GM19328 (cell line): ENCODE measurements around the gene STAC2.

Source experiments
- ATAC-seq: cut with Tn5 transposase; IDR thresholded peaks from one replicate; pipeline ENCODE4 v1.9.1; 2021; ENCODE audit warnings: mild to moderate bottlenecking, moderate library complexity; ENCODE audit not compliant: unreplicated experiment

STAC2 gene

GRCh38 chr17:39212841-39213480 is 12.8 kb downstream of the STAC2 start:
- no peak for ATAC-seq

DNA sequence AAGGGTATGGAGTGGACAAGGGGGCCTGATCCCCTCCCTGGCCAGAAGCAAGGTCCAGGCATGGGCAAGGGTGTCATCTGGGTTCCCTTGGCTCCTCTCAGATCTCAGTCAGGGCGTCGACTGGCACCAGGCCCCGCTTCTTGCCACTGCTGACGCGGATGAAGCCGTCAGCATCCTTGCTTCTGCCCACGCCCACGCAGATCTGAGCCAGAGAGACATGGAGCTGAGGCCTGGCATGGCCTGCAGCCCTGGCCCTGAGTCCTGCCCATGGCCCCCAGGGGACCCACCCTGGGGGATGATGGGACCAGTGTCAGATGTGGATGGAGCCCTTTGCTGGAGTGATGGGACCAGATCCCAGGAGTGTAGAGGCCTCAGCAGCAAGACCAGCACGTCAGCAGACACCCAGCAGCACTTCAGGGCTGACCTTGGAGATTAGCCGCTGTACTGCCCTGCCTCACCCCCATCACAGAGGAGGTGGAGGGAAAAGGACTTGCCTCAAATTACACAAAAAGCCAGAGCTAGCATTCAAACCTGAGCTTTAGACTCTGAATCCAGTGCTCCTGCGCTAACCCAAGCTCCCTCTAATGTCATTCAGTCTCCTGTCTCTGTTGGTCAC is 13.4 kb downstream of the STAC2 start:
- no peak for ATAC-seq

DNA sequence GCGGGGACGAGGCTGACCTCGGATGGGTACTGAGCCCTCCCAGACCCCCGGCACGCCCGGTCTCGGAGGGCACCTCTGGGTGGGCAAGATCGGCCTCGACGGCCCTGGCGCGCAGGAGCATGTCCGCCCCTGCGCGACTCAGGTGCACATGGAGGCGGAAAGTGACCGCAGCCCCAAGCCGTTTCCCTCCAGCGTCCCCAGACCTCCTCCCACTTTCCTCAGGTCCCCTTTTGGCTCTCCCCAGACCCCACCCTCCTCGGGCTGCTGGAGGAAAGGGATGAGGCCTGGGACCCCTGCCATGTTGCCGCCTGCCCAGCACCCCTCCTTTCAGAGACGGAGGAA is 15.7 kb downstream of the STAC2 start:
- no peak for ATAC-seq

DNA sequence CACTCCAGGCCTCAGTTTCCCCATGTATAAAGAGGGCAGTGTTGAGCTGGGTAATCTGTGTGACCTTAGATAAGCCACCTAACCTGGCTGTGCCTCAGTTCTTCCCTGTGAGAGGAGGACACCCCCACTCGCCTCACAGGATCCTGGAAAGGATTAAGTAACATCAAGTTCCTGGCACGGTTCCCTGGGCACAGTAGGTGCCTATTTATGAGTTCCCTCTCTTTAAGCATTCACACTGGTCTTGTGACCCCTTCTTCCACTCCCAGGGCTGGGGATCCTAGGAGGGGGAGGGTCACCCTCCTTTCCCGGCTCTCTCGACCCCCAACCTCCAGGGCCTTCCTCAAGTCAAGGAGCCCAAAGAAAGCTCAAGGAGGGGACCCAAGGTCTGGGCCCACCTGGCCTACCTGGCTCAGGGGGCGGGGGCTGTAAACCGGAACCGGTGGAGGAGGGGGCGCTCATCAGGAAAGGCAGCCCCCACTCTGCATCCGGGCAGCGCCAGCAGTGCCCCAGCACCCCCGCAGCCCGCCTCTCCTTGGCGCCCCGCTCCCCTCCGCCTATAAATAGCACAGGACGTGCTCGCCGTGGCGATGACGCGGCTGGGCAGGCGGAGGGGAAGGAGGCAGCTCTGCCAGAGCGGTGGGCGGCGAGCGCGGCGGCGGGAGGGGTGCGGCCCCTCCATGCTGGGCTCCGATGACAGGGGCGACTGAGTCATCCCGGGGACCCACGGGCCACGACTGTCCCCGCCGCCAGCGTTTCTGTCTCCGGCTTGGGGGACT is 16.2 kb downstream of the STAC2 start:
- no peak for ATAC-seq

GRCh38 chr17:39208893-39209292 is 16.9 kb downstream of the STAC2 start:
- ATAC-seq, result no peak

- no peak for ATAC-seq
Measured at GRCh38 chr17:39208136-39208535, 17.6 kb downstream of the STAC2 start.

DNA sequence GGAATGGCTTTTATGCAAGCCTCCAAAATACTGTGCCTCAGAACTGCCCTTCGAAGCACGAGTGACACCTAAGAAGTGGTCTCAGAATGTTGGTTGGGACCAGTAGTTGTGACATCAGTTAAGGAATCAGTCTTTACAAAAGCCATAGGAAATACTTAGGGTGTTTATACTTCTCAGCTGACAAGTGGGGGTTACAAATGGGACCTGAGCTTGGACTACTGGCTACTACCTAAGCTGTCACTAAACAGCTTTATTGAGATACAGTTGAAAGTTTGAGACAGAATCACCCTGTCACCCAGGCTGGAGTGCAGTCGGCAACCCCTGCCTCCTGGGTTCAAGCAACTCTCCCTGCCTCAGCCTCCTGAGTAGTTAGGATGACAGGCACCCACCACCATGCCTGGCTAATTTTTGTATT is 20.6 kb downstream of the STAC2 start:
- ATAC-seq, result no peak

GRCh38 chr17:39204245-39204644 is 21.5 kb downstream of the STAC2 start:
- ATAC-seq, result no peak

- ATAC-seq, result no peak
Measured at GRCh38 chr17:39200957-39201510, 24.7 kb downstream of the STAC2 start.

- peak; percentile 56 for ATAC-seq
Measured at GRCh38 chr17:39200070-39200879, 25.5 kb downstream of the STAC2 start, which contains the start of gene RPL19. TSS of gene RPL19 (plus strand) at chr17:39200283. CDS start at chr17:39200345, 62 bp downstream.

GRCh38 chr17:39199820-39200069 is 26.0 kb downstream of the STAC2 start:
- ATAC-seq, result peak; percentile 50

DNA sequence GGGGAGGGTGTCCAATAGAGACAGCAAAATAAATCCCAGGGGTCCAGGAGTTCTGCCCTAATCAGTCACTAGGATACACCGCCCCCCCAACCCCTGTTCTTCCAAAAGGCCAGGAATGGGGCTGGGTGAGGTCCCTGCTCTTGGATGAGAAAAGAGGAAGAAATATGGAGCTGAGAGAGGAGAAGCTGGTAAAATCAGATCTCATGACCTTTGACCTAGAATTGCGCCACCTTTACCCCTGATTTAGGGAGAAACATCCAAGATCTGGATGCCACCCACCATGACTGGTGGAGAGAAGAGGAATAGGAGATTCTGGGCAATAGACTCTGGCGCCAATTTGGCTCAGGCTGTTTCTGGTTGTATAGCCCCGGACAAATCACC is 27.6 kb downstream of the STAC2 start:
- no peak for ATAC-seq

DNA sequence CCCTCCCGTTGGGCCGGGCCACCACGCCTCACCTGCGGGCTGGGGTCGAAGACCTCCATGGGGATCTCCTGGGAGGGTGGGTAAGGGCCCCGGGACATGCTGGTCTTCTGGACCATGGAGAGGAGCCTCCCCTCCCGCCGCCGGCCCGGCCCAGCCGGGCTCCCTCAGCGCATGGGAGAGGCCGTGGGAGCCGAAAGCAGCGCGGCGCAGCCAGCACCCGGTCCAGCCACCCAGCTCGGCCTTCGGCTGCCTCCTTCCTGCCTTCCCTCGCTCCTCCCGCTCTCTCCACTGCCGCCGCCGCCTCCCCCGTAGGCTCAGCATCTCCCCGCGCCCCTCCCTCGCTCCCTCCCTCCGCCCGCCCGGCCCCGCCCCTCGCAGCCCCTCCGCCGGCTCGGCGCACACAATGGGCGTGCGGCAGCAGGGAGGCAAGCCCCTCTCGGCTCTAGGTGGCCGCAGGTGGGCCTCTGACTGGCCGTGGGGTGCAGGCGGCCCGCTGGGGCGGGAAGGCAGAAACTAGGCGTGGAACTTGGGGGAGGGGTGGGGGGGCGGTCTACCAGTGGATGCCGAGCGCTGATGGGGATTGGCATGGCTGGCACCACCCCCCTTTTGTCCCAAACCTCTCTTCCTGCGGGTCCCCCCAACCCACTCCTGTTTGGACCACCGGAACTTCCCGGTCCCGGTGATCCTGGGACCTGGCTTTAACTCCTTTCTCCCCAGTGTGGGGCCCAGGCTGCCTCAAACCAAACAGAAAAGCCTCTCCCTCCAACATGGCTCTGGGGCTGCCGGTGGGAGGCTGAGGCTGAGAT is 28.2 kb downstream of the STAC2 start, which contains the start of gene CACNB1:
CACNB1 (minus strand) TSS at position 290 of the 806 bp plus-strand sequence; CDS start at position 116, 174 bp downstream.
- ATAC-seq, result no peak

- no peak for ATAC-seq
Measured at GRCh38 chr17:39196808-39197291, 28.9 kb downstream of the STAC2 start.

DNA sequence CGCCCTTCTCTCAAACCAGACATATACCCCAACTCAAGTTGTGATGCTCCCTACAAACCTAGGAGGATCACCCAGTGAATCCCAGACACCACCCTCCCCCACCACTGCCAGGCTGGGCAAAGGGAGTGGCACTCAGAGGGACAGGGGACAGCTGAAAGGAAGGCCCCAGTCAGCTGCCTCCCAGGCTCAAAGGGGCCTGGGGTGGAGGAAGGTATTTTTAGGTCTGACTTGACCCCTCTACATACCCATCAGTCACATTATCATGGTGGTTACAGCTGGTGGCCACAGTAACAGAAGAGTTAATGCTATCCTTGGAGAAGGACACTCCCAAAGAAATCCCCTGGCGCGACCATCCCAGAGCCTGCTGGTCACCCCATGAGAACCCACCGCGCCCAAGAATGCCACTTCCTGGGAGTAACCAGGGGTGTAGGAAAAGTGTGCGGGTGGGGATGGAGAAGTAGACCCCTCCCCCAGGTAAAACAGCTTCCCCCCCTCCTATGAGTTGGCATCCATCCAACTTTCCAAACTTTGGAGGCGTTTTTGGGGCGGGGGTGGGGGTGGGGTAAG is 29.4 kb downstream of the STAC2 start:
- no peak for ATAC-seq

- no peak for ATAC-seq
Measured at GRCh38 chr17:39195568-39196160, 30.1 kb downstream of the STAC2 start.

DNA sequence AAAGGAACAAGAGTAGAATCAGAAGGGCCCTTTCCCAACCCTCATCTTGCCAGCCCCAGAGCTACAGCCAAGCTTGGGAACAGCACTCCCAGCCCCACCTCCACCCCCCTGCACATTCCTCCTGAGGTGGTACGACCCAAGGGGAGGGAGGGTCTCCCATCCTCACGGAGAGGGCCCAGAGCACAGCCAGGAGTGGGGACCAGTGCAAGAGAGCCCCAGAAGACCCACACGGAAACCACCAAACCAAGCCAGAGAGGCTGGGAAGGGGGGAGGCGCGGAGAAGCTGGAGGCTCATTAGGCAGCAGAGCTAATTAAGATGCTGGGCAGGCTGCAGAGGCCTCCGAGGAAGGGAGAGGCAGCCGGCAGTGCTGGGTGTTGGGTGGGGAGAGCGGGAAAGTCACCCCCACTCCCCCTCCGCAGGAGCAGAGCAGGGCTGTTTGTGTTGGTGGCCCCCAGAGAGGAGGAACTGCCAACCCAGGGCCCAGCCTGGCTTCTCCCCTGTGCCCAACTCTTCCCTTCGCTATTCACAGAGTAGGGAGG is 30.7 kb downstream of the STAC2 start:
- ATAC-seq, result no peak

DNA sequence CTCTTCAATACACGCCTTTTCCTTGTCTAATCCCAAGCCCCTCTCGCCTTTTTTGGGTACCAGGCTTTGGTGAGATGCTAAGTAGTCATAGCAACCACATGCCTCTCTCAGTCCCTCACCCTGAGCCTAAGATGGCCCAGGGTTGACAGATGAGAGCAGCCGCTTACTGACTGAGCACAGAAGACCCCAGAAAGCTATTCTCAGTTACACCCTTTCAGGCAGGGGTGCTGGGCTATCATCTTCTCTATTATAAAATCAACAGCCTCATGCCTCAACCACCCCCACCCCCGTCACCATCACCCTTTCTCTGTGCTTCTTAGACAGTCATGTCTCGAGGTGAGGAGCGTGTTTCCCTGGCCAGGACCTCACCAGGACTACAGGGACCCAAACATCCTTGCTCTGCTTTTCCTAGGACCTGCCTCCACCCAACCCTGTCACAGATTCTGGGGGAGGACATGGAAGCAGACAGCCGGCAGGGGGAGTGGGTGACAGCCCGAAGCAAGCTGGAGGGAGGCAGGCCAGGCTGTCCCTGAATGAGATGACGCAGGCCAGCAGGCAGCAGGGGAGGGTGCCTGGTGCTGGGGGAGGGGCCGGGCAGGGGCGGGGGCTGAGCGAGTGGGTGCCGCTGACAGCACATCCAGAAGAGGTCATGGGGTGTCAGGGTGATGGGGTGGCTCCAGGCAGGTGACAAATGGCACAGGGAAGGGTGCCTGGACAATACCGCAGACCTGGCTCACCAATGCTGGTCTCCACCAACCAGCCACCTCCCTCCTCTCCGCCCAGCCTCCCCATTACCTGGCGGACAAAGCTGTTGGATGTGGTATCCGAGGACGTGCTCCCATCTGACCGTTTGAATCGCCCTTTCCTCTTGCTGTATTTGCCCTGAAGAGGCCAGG is 31.4 kb downstream of the STAC2 start:
- no peak for ATAC-seq
